Right lobe of liver (tissue), 4 donors: ENCODE measurements around the gene ST8SIA4.

Source experiments
- CTCF ChIP-seq, 4 donors: fragments of 200-600 bp in 3 of 4; fragments of 450-650 bp in 1 of 4; IDR thresholded peaks; one replicate each; pipeline versions ENCODE4 v1.5.1 to v1.8.0; 2016 to 2022; ENCODE audit warnings: antibody characterized with exemption in 4 of 4, mild to moderate bottlenecking in 2 of 4
- POLR2A ChIP-seq: fragments of 450-650 bp; IDR thresholded peaks from one replicate; pipeline ENCODE4 v1.6.1; 2017; ENCODE audit warnings: antibody characterized with exemption, mild to moderate bottlenecking
- donor health status: DM: no; HTN: no; CAD: no.
- donor health status: DM: no; HTN: no; CAD: no.
- donor health status: DM: no; HTN: yes; CAD: no.

- no peak for TF ChIP-seq CTCF (IDR thresholded peaks at IDR 0.05)
- TF ChIP-seq POLR2A = no peak
Observed at GRCh38 chr5:100834519-100834918, 68.6 kb downstream of the ST8SIA4 start.
